ENCODE results near the gene HOXD4. TPM values are rescaled to one million over a fixed set of nuclear protein-coding genes. Genes with fewer than 3 reads are reported as not detected.

HOXD4 gene
- polyA plus RNA-seq, 1 of the 3 experiments (the other 2 are of a cell fraction), result 1.0 TPM

- H2AFZ ChIP-seq (ENCODE audit: low read depth), result no peak overlapping the region
- peaks cover 25% of the 10 kb centered on the region for H3K27me3 ChIP-seq (ENCODE audit: insufficient read depth)
- 90% methylated on average over 13 of the region's 13 CpGs for WGBS (ENCODE audit: low lambda C conversion rate)
- H3K36me3 ChIP-seq (replicated peaks in 1 of 2; ENCODE audit: control insufficient read depth in 1 of 2, insufficient read depth in 2 of 2, low read length in 1 of 2), result no peaks in the 10 kb centered on the region
- DNase-seq, result no peak
- H3K9me3 ChIP-seq, result no peaks in the 10 kb centered on the region
- CTCF ChIA-PET, result interaction anchor here (0.6 to 26.1 kb wide), 16 partner anchors 7 to 1043 kb away, joined by 3 to 1047 read pairs (median 6); partner anchors contain the start of genes HOXD10 and HOXD8
- H3K9ac ChIP-seq, result no peak overlapping the region
- POLR2A ChIA-PET, result interaction anchor here (0.7 to 4.1 kb wide), 3 partner anchors 7 to 517 kb away, joined by 3 to 27 read pairs (median 19); no protein-coding TSS in a partner anchor
- peaks cover 0 to 24% of the 10 kb centered on the region in 2 experiments; a peak in 1 of 4 replicates for H3K4me1 ChIP-seq (ENCODE audit: control insufficient read depth in 1 of 2, insufficient read depth in 2 of 2, low read depth in 1 of 2, low read length in 1 of 2)
- H3K27ac ChIP-seq (ENCODE audit: low read depth in 2 of 2, low read length in 1 of 2), result no peak overlapping the region
- no peaks in the 10 kb centered on the region for H3K79me2 ChIP-seq (ENCODE audit: insufficient read depth)
- H3K4me3 ChIP-seq (ENCODE audit: low read depth in 2 of 2, low read length in 1 of 2), result no peak overlapping the region
- H4K20me1 ChIP-seq (ENCODE audit: insufficient read depth), result no peaks in the 10 kb centered on the region
- H3F3A ChIP-seq (replicated peaks; ENCODE audit: insufficient read depth), result no peaks in the 10 kb centered on the region
- no peak for TF ChIP-seq RAD21 (IDR thresholded peaks at IDR 0.05; ENCODE audit: low read length)
- TF ChIP-seq, protein P1, sequence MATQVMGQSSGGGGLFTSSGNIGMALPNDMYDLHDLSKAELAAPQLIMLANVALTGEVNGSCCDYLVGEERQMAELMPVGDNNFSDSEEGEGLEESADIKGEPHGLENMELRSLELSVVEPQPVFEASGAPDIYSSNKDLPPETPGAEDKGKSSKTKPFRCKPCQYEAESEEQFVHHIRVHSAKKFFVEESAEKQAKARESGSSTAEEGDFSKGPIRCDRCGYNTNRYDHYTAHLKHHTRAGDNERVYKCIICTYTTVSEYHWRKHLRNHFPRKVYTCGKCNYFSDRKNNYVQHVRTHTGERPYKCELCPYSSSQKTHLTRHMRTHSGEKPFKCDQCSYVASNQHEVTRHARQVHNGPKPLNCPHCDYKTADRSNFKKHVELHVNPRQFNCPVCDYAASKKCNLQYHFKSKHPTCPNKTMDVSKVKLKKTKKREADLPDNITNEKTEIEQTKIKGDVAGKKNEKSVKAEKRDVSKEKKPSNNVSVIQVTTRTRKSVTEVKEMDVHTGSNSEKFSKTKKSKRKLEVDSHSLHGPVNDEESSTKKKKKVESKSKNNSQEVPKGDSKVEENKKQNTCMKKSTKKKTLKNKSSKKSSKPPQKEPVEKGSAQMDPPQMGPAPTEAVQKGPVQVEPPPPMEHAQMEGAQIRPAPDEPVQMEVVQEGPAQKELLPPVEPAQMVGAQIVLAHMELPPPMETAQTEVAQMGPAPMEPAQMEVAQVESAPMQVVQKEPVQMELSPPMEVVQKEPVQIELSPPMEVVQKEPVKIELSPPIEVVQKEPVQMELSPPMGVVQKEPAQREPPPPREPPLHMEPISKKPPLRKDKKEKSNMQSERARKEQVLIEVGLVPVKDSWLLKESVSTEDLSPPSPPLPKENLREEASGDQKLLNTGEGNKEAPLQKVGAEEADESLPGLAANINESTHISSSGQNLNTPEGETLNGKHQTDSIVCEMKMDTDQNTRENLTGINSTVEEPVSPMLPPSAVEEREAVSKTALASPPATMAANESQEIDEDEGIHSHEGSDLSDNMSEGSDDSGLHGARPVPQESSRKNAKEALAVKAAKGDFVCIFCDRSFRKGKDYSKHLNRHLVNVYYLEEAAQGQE (IDR thresholded peaks at IDR 0.05; ENCODE audit: low read depth, low read length), result no peak
- no peak for TF ChIP-seq FOXM1 (IDR thresholded peaks at IDR 0.05; ENCODE audit: low read depth)
- TF ChIP-seq TCF12 (IDR thresholded peaks at IDR 0.05), result no peak
- TF ChIP-seq, protein P2, sequence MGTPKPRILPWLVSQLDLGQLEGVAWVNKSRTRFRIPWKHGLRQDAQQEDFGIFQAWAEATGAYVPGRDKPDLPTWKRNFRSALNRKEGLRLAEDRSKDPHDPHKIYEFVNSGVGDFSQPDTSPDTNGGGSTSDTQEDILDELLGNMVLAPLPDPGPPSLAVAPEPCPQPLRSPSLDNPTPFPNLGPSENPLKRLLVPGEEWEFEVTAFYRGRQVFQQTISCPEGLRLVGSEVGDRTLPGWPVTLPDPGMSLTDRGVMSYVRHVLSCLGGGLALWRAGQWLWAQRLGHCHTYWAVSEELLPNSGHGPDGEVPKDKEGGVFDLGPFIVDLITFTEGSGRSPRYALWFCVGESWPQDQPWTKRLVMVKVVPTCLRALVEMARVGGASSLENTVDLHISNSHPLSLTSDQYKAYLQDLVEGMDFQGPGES (IDR thresholded peaks at IDR 0.05; ENCODE audit: low read depth, low read length), result no peak
- TF ChIP-seq SIN3A (IDR thresholded peaks at IDR 0.05; ENCODE audit: borderline replicate concordance, low read depth, low read length), result no peak
- TF ChIP-seq TEAD4 (IDR thresholded peaks at IDR 0.05; ENCODE audit: borderline replicate concordance, insufficient read depth), result no peak
- no peak for TF ChIP-seq YY1 (IDR thresholded peaks at IDR 0.05; ENCODE audit: low read depth)
- TF ChIP-seq CTCF (IDR thresholded peaks at IDR 0.05), result no peak; the same call in 1 of the 2 replicates
- TF ChIP-seq GABPA (IDR thresholded peaks at IDR 0.05; ENCODE audit: low read depth), result no peak
- no peak for TF ChIP-seq EP300 (IDR thresholded peaks at IDR 0.05; ENCODE audit: borderline replicate concordance in 1 of 2, low read depth in 1 of 2, low read length in 1 of 2)
- no peak for TF ChIP-seq FOXJ3 (CRISPR knock-in tag; IDR thresholded peaks at IDR 0.05)
- no peak for TF ChIP-seq ELF1 (IDR thresholded peaks at IDR 0.05)
- TF ChIP-seq NRF1 (IDR thresholded peaks at IDR 0.05; ENCODE audit: low read depth, low read length), result no peak
- TF ChIP-seq, protein P3, sequence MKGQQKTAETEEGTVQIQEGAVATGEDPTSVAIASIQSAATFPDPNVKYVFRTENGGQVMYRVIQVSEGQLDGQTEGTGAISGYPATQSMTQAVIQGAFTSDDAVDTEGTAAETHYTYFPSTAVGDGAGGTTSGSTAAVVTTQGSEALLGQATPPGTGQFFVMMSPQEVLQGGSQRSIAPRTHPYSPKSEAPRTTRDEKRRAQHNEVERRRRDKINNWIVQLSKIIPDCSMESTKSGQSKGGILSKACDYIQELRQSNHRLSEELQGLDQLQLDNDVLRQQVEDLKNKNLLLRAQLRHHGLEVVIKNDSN (IDR thresholded peaks at IDR 0.05; ENCODE audit: borderline replicate concordance, low read depth), result no peak
- no peaks in the 10 kb centered on the region for H3K9me2 ChIP-seq
- H3K4me2 ChIP-seq, result no peak overlapping the region
These were observed 30.8 kb upstream of the HOXD4 start for GRCh38 chr2:176120364-176121189.

Data from SK-N-SH (cell line).